Left renal pelvis (tissue), 4 donors: ENCODE measurements around the gene CCT8. TPM values are rescaled to one million over a fixed set of nuclear protein-coding genes. Genes with fewer than 3 reads are reported as not detected.
"Not testable (repeated sequence)": the region's sequence is repeated elsewhere in the genome, so short reads cannot be mapped to it uniquely, and the experiment has no call there.

Experiments
- DNase-seq, 4 donors: peaks; one replicate each; pipeline ENCODE4 v3.0.0-alpha.2; 2013; ENCODE audit warnings: low read depth in 4 of 4, low spot score in 3 of 4
- polyA plus RNA-seq, 4 donors: library from polyadenylated mRNA; unstranded; fragments of 120-200 nt; gene quantifications; one replicate each; pipeline ENCODE4 v1.2.1, GENCODE V29; 2013; ENCODE audit not compliant: insufficient read length in 4 of 4

CCT8 gene
- polyA plus RNA-seq, 4 donors, result 155 to 278 (median 256) TPM

GRCh38 chr21:29078869-29079767 lies 5.7 kb upstream of the CCT8 start:
- DNase-seq, result no peak

- DNase-seq, result no peak
Observed at GRCh38 chr21:29077651-29078090, 4.2 kb upstream of the CCT8 start.

- not testable (repeated sequence) for DNase-seq
Observed at GRCh38 chr21:29076731-29077640, 3.5 kb upstream of the CCT8 start.

GRCh38 chr21:29075706-29076466 lies 2.4 kb upstream of the CCT8 start:
- no peak for DNase-seq

- no peak for DNase-seq
Observed at GRCh38 chr21:29074783-29075182, 1.3 kb upstream of the CCT8 start.

DNA sequence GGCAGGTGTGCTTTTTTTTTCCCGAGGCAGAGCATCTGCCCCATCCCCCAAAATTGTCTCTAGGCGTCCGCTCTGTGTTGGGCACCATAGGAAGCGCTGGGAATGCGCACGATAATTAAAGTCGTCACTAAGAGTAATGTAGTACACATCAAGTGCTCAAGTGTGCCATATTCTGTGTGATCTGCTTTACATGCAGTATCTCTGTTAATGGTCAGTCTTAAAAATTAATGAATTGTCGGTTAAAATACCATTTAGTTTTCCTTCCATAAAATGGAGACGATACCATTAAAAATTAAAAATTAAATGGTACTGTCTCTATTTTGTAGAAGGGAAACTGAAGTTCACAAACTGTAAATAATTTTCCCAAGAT lies 544 bp upstream of the CCT8 start:
- DNase-seq, result no peak

- no peak for DNase-seq
Observed at GRCh38 chr21:29072873-29073221, 601 bp downstream of the CCT8 start.

GRCh38 chr21:29064850-29065481 lies 8.5 kb downstream of the CCT8 start:
- DNase-seq, result no peak

- DNase-seq, result no peak
Observed at GRCh38 chr21:29056538-29057050, 16.9 kb downstream of the CCT8 start.

DNA sequence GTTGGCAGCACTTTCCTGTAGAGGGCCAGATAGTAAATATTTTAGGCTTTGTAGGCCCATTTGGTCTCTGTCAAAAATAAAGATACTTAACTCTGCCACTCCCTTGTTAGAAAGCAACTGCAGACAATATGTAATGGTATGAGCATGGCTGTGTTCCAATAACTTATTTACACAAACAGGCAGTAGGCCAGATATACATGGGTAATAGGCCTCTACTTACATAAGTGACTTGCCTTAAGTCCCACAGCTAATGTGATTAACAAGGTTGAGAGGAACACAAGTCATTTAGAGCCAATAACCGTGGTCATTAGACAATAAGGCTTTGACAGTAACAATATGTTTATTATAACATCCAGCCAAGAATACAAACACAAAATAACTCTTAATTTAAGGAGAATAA lies 17.4 kb downstream of the CCT8 start:
- DNase-seq, result no peak

- no peak for DNase-seq
Observed at GRCh38 chr21:29055080-29055479, 18.4 kb downstream of the CCT8 start.

DNA sequence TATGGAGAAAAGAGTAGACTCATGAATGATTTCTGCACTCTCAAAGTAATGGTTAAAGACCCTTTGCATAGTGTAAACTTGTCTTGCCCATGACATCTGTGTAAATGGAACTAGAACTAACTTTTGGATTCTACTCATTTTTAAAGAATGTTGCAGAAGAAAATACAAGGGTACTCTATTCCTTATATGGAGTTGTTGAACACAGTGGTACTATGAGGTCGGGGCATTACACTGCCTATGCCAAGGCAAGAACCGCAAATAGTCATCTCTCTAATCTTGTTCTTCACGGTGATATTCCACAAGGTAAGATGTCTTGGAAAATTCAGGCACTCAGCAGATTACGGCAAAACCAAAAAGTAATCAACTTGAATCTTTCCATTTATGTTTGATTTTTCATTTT lies 19.8 kb downstream of the CCT8 start:
- DNase-seq, result no peak

- DNase-seq, result no peak
Observed at GRCh38 chr21:29053011-29053553, 20.4 kb downstream of the CCT8 start.

DNA sequence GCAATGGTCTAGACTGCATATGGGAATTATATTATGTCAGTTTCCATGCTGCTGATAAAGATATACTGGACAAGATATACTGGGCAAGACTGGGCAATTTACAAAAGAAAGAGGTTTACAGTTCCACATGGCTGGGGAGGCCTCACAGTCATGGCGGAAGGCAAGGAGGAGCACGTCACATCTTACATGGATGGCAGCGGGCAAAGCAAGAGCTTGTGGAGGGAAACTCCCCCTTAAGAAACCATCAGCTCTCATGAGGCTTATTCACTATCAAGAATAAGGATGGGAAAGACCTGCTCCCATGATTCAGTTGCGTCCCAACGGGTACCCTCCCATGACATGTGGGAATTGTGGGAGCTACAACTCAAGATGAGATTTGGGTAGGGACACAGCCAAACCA lies 21.2 kb downstream of the CCT8 start:
- DNase-seq, result no peak

- no peak for DNase-seq
Observed at GRCh38 chr21:29034678-29035077, 38.8 kb downstream of the CCT8 start.

GRCh38 chr21:29033871-29034270 lies 39.6 kb downstream of the CCT8 start:
- no peak for DNase-seq

- no peak for DNase-seq
Observed at GRCh38 chr21:29033301-29033700, 40.1 kb downstream of the CCT8 start.

GRCh38 chr21:29030909-29031308 lies 42.5 kb downstream of the CCT8 start:
- DNase-seq, result no peak

- no peak for DNase-seq
Observed at GRCh38 chr21:29029524-29029923, 43.9 kb downstream of the CCT8 start.

DNA sequence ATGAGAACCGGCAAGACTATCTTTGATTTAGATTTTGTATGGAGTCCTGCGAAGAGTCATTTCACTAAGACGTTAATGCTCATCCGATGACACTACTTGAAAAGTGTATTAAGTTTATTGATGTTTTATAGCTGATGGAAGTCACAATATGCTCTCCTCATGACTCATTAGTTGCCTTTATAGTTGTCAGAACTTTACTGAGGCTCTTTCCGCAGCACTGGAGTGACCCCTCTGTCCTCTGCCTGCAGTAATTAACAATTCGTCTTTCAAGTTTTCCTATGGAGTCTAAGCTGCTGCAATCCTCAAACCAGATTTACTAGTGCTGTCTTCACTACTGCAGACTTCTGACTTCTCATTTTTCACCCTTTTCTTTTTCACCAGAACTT lies 48.1 kb downstream of the CCT8 start:
- DNase-seq, result no peak
